HG03196 (cell line): ENCODE results near the gene STAT2.

Experiments used
- ATAC-seq: cut with Tn5 transposase; IDR thresholded peaks from one replicate; pipeline ENCODE4 v1.9.1; 2021; ENCODE audit not compliant: unreplicated experiment

STAT2 gene

GRCh38 chr12:56298828-56299227 is 61.1 kb downstream of the STAT2 start:
- no peak for ATAC-seq

GRCh38 chr12:56297400-56297799 is 62.5 kb downstream of the STAT2 start:
- ATAC-seq = no peak

DNA sequence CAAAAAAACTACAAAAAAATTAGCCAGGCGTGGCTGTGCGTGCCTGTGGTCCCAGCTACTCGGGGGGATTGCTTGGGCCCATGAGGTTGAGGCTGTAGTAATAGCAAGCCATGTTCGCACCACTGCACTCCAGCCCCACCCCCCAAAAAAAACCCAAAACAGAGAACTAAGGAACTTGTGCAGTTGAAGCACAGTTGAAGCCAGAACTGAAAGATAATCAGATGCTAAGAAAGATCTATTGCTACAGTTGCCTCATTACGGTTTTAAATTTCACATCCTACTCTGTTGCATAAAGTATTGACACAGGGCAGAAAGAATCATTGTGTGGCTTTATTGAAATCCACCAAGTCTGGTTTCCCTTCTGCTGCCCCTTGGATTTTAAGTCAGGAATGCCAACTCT is 63.6 kb downstream of the STAT2 start:
- ATAC-seq = no peak

GRCh38 chr12:56293795-56294194 is 66.1 kb downstream of the STAT2 start:
- ATAC-seq = no peak
